ENCODE results near the gene G3BP2.
"Not testable (repeated sequence)": the region's sequence is repeated elsewhere in the genome, so short reads cannot be mapped to it uniquely, and the experiment has no call there.

Gene G3BP2

GRCh38 chr4:75673027-75673958, at the start of gene G3BP2:
Gene G3BP2 (minus strand): TSS chr4:75673411. CDS start chr4:75662025, 11,386 bp downstream.
- peak; percentile 93 to 95 for DNase-seq (ENCODE audit: low read depth in 1 of 2, low spot score in 1 of 2)

GRCh38 chr4:75722417-75722816, 49.2 kb upstream of the G3BP2 start:
- DNase-seq (ENCODE audit: low read depth in 1 of 2, low spot score in 1 of 2) = no peak

GRCh38 chr4:75718529-75718928, 45.3 kb upstream of the G3BP2 start:
- no peak for DNase-seq (ENCODE audit: low read depth in 1 of 2, low spot score in 1 of 2)

DNA sequence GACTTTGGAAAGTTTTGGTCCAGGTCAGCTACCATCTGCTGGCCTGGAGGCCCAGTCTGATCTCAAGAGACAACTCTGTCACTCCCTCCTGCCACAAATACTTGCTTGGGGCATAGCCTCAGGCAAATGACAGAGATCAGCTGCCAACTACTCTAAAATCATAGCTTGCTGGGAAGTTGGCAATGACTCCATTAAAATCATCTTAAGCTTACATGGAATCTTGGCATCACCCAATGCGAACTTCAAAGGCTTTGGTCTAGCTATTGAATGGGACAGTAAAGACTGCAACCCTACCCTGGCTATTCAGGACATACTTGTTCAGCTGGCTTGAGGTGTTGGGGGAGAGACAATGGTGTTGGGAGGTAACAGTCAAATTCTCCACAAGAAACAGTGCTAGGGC, 44.2 kb upstream of the G3BP2 start:
- no peak for DNase-seq (ENCODE audit: low read depth in 1 of 2, low spot score in 1 of 2)

GRCh38 chr4:75716054-75716453, 42.8 kb upstream of the G3BP2 start:
- not testable (repeated sequence) for DNase-seq (ENCODE audit: low read depth in 1 of 2, low spot score in 1 of 2)

DNA sequence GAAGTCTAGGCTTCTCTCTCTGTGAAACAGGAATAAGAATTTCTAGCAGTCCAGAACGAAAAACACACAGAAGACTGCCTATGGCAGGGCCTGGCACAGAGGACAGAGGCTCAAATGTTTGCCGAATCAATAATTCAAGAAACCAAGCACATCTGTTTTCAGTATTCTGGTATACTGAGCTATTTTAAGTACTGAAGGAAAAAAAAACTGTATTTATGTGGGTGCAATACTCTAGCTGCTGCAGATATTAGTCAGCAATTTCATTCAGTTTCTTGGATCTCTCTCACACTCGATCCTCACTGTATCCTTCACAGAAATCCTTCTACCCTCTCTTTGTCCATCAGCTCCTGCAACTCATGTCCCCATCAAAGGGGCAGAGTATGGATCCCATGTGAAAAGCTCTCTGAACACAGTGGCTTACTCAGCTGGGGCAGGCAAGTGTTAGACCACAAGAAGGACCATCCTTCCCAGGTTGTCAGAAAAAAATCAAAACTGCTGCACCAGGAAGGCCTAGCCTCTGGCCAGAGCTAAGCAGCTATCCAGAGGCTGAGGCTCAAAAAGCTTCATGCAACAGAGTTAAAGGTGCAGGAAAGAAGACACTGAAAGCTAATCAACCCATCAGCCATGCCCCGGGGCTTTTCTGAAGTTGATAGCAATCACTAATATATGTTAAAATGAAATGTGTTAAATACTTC, 42.0 kb upstream of the G3BP2 start:
- no peak for DNase-seq (ENCODE audit: low read depth in 1 of 2, low spot score in 1 of 2)

DNA sequence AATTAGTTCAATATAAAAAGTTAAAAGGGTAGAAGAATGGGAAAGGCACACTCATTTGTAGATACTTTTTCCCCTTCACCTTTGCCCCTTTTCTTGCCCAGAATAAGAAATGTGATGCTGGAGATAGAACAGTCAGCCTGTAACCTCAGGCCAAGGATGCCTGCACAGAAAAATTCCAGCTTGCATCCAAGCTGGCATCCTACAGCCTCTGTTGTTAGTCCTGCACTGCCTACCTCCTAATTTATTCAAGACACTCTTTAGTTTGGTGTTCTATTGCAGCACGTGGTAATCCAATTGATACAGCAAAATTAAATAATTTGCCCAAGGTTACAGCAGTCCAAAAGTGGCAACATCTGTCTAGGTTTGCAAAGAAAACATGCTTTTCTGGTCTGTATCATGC, 41.5 kb upstream of the G3BP2 start:
- DNase-seq (ENCODE audit: low read depth in 1 of 2, low spot score in 1 of 2) = no peak

- DNase-seq (ENCODE audit: low read depth in 1 of 2, low spot score in 1 of 2) = no peak
Measured at GRCh38 chr4:75714011-75714410, 40.8 kb upstream of the G3BP2 start.

DNA sequence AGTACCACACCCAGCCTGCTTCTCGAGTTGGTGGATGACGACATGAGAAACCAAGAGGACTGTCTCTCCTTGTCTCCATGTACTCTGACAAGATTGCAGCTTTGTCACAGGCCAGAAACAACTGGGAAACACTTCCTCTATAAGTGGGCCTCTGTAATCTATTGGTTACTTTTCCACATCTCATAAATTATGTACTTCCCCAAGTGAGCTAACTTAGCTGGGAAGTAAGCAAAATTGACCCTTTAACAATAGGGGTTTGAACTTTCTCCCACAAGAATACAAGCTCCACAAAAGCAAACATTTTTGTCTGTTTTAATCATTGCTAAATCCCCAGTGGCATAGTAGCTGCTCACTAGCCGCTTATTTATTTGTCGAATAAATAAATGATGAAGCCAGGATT, 37.0 kb upstream of the G3BP2 start:
- DNase-seq (ENCODE audit: low read depth in 1 of 2, low spot score in 1 of 2) = no peak

DNA sequence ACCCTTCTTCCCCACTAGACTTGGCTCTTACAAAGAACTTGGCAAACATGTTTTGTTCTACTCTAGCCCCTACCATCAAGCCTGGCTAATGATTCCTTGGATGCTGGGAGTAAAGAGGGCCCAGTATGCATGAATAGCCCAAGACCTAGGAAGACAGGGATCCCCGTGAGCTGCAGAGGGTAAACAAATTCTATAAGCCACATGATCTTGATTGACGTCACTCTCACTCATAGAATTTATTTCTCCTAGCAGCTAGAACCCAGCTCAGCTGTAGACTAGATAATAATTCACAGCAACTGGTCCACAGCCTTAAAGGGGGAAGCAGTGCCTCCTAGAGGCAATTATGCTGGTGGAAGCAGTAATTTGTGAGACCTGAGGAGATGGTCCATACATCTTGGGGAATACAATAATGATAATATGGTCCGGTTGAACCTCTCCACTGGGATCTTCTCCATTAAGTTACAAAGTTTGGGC, 35.0 kb upstream of the G3BP2 start:
- peak in 1 of 2 donors; percentile 12 for DNase-seq (ENCODE audit: low read depth in 1 of 2, low spot score in 1 of 2)

DNA sequence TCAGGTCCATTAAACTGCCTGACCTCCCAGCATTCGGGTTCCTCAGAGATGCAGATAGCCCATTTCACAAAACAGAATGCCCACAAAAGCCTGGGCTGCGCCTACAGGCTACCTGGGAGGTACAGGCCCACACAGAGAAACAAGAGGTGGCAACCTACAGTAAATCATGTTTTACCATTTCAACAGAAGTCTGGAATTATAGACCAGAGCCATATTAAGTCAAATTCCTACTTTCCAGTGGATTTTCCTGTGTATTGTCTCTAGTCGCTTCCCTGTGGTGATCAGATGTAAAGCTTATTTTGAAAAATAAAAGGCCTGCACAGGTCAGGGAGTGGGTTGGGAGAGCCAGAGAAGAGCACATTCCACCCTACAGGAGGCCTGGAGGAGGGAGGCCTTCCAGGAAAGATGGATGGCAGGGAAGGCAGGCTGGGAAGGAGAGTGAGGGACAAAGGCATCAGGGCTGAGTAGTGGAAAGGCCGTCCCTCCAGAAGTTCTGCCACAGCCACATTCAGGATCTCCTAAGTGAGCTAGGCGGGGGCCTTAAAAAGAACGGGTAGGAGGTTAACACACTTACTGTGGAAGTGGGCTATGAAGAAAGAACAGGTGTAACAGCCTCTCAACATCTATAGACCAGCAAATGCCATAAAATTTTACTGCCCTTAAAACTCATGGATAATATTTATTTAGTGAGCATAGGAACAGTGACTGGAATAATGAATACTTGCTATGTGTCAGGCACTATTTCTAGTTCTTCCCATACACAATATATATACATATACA, 32.2 kb upstream of the G3BP2 start:
- DNase-seq (ENCODE audit: low read depth in 1 of 2, low spot score in 1 of 2) = no peak

GRCh38 chr4:75702919-75703411, 29.8 kb upstream of the G3BP2 start:
- DNase-seq (ENCODE audit: low read depth in 1 of 2, low spot score in 1 of 2) = no peak

- no peak for DNase-seq (ENCODE audit: low read depth in 1 of 2, low spot score in 1 of 2)
Measured at GRCh38 chr4:75699299-75699698, 26.1 kb upstream of the G3BP2 start.

DNA sequence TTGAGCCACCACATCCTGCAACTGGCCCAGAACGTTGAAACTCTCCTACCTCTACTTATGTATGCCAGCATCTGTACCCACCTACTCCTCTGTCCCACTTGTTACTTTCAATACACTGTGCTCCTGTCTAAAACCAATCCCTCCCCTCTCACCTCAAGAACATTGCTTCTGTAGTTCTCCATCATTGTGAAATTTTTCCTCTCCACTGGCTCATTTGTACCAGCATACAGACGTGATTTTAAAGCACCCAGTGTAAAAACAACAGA, 25.7 kb upstream of the G3BP2 start:
- DNase-seq (ENCODE audit: low read depth in 1 of 2, low spot score in 1 of 2) = no peak

GRCh38 chr4:75698162-75698962, 25.2 kb upstream of the G3BP2 start:
- no peak for DNase-seq (ENCODE audit: low read depth in 1 of 2, low spot score in 1 of 2)

DNA sequence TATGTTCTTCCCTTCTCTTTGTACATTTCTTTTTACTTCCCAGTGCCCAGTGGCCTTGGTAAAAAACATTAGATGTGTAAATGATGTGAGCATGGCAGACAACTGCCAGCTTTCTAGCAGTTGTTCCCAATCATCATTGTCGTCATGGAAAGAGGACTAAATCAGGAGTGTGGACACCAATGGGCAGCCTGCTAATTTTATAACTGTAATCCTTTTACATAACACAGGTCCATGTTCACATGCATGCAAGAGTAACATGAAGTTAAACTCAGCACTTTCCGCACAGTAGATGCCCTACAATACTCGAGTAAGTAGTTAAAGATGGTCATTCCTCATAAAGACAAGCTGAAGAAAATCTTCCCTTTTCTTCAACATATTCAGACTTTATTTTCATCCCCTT, 23.4 kb upstream of the G3BP2 start:
- no peak for DNase-seq (ENCODE audit: low read depth in 1 of 2, low spot score in 1 of 2)

DNA sequence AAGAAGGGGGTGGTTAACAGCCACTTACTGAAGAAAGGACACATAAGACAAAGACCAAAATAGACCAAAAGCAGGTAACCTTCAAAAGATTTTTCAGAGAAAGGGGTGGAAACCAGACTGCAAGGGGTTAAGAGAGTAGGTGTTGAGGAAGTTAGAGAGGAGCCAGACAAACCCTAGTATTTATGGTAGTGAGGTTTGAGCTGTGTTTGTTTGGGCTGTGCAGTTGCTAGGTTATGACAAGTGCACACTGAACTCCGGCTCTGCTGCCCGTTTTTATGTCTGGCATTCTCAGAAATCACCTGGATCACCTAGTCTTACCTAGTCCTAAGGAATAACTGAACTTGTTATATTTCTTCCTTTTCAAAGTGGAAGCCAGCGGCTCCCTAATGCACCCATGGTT, 22.9 kb upstream of the G3BP2 start:
- DNase-seq (ENCODE audit: low read depth in 1 of 2, low spot score in 1 of 2) = no peak

- not testable (repeated sequence) for DNase-seq (ENCODE audit: low read depth in 1 of 2, low spot score in 1 of 2)
Measured at GRCh38 chr4:75692066-75692465, 18.9 kb upstream of the G3BP2 start.

DNA sequence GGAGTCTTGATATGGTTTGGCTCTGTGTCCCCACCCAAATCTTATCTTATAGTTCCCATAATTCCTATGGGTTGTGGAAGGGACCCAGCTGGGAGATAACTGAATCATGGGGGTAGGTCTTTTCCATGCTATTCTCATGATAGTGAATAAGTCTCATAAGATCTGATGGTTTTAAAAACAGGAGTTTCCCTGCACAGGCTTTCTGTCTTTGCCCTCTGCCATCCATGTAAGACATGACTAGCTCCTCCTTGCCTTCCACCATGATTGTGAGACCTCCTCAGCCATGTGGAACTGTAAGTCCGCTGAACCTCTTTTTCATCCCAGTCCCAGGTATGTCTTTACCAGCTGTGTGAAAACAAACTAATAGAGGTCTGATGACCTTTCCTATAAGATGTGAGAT, 13.9 kb upstream of the G3BP2 start:
- DNase-seq (ENCODE audit: low read depth in 1 of 2, low spot score in 1 of 2) = not testable (repeated sequence)

DNA sequence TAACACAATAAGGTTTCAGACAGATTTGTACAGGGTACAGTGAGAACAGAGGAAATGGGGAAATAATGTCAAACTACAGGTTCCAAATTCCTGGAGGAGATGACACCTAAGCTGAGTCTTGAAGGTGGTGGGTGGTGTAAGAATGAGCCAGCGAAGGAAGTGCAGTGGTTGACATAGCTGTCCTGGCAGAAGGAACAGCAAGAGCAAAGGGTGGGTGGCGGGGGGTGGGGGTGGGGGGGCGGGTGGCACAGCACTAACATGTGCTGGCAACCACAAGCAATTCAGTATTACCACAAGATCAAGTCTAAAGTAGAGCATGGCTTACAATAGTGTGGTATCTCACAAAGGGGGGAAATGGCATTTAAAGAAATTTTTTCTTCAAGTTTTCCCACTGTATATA, 13.1 kb upstream of the G3BP2 start:
- DNase-seq (ENCODE audit: low read depth in 1 of 2, low spot score in 1 of 2) = no peak
